ENCODE measurements around the gene TRIM17. TPM values are rescaled to one million over a fixed set of nuclear protein-coding genes. Genes with fewer than 3 reads are reported as not detected.

TRIM17 gene
- total RNA-seq, 3 donors from 2014 or later = 7.3 to 9.5 TPM; not detected in 1

GRCh38 chr1:228392111-228392936, 24.3 kb downstream of the TRIM17 start:
- intact Hi-C loops (cut with DNase I; ENCODE audit: low total_unique reads) = no loop called here
- H3K4me1 ChIP-seq = no peaks in the 10 kb centered on the region
- no peak overlapping the region for H3K27ac ChIP-seq
- H3K4me3 ChIP-seq = no peak overlapping the region
- TF ChIP-seq POLR2A (IDR thresholded peaks at IDR 0.05) = no peak
- TF ChIP-seq POLR2AphosphoS5 (IDR thresholded peaks at IDR 0.05) = no peak
- no peak for TF ChIP-seq CTCF (IDR thresholded peaks at IDR 0.05)
- DNase-seq (ENCODE audit: low spot score in 2 of 2) = no peak
- no peaks in the 10 kb centered on the region for H3K27me3 ChIP-seq
- H3K9me3 ChIP-seq = no peaks in the 10 kb centered on the region
- no peaks in the 10 kb centered on the region for H3K36me3 ChIP-seq

- Histone ChIP-seq H3K27me3 (no peaks in the 10 kb centered on the region), H3K4me3 (no peak overlapping the region), H3K27ac (no peak overlapping the region), H3K9me3 (no peaks in the 10 kb centered on the region), H3K4me1 (no peaks in the 10 kb centered on the region), H3K36me3 (no peaks in the 10 kb centered on the region)
- intact Hi-C loops (cut with DNase I; ENCODE audit: low total_unique reads) = no loop called here
- DNase-seq (ENCODE audit: low spot score in 2 of 2) = no peak
- TF ChIP-seq POLR2A (IDR thresholded peaks at IDR 0.05) = no peak
- TF ChIP-seq POLR2AphosphoS5 (IDR thresholded peaks at IDR 0.05) = no peak
- TF ChIP-seq CTCF (IDR thresholded peaks at IDR 0.05) = no peak
These were observed 25.1 kb downstream of the TRIM17 start for GRCh38 chr1:228391411-228392020.

- H3K4me3 ChIP-seq = no peak overlapping the region
- H3K9me3 ChIP-seq = no peaks in the 10 kb centered on the region
- H3K36me3 ChIP-seq = no peaks in the 10 kb centered on the region
- H3K27me3 ChIP-seq = no peaks in the 10 kb centered on the region
- no peak for DNase-seq (ENCODE audit: low spot score in 2 of 2)
- TF ChIP-seq CTCF (IDR thresholded peaks at IDR 0.05) (no peak), POLR2A (IDR thresholded peaks at IDR 0.05) (no peak), POLR2AphosphoS5 (IDR thresholded peaks at IDR 0.05) (no peak)
- H3K27ac ChIP-seq = no peak overlapping the region
- intact Hi-C loops (cut with DNase I; ENCODE audit: low total_unique reads) = no loop called here
- H3K4me1 ChIP-seq = no peaks in the 10 kb centered on the region
These were observed 26.0 kb downstream of the TRIM17 start for GRCh38 chr1:228390649-228391048.

- no peak for DNase-seq (ENCODE audit: low spot score in 2 of 2)
- no peaks in the 10 kb centered on the region for H3K4me1 ChIP-seq
- intact Hi-C loops (cut with DNase I; ENCODE audit: low total_unique reads) = no loop called here
These were observed 29.3 kb downstream of the TRIM17 start for GRCh38 chr1:228387321-228387720.

More at GRCh38 chr1:228387321-228387720, 29.3 kb downstream of the TRIM17 start:
- H3K4me3 ChIP-seq = no peak overlapping the region
- H3K27me3 ChIP-seq = no peaks in the 10 kb centered on the region
- H3K36me3 ChIP-seq = no peaks in the 10 kb centered on the region
- no peak for TF ChIP-seq POLR2AphosphoS5 (IDR thresholded peaks at IDR 0.05)
- no peak for TF ChIP-seq CTCF (IDR thresholded peaks at IDR 0.05)
- TF ChIP-seq POLR2A (IDR thresholded peaks at IDR 0.05) = no peak
- H3K9me3 ChIP-seq = no peaks in the 10 kb centered on the region
- no peak overlapping the region for H3K27ac ChIP-seq

All from breast epithelium (tissue), 4 donors.